MCF 10A (cell line): ENCODE measurements around the gene ZNF236. TPM values are rescaled to one million over a fixed set of nuclear protein-coding genes. Genes with fewer than 3 reads are reported as not detected.

ENCODE experiments used
- BruUV-seq: library from RNA; stranded (reverse); fragments of 400-500 nt; replicated peaks from 2 replicates; lab custom pipeline; 2021; lab: Mats Ljungman, UMichigan
- CTCF ChIA-PET: fragments of 300-600 bp; sonication (Branson Sonifier 250); formaldehyde crosslinking; extraction: SDS; loops from one replicate; lab custom pipeline; 2021; ENCODE audit warnings: antibody characterized with exemption, inconsistent platforms; lab: Yijun Ruan, JAX
- POLR2A ChIA-PET: fragments of 300-600, 350-650 bp; sonication (Branson Sonifier 250); formaldehyde crosslinking; extraction: SDS; loops from one replicate; lab custom pipeline; 2020; ENCODE audit warnings: antibody characterized with exemption, inconsistent platforms; lab: Yijun Ruan, JAX
- DNase-seq: peaks from one replicate; pipeline ENCODE4 v3.0.0-alpha.2; 2018; ENCODE audit not compliant: unreplicated experiment
- H3K27ac Mint-ChIP-seq: one replicate; pipeline ENCODE4 v1.8.0; 2022; ENCODE audit warnings: mild to moderate bottlenecking, low read depth, mixed read lengths; ENCODE audit not compliant: unreplicated experiment
- H3K27me3 Mint-ChIP-seq: one replicate; pipeline ENCODE4 v1.8.0; 2022; ENCODE audit warnings: mixed read lengths; ENCODE audit not compliant: insufficient read depth, unreplicated experiment
- H3K36me3 Mint-ChIP-seq: one replicate; pipeline ENCODE4 v1.8.0; 2022; ENCODE audit warnings: mild to moderate bottlenecking, moderate library complexity, mixed read lengths; ENCODE audit not compliant: insufficient read depth, unreplicated experiment
- H3K4me1 Mint-ChIP-seq: one replicate; pipeline ENCODE4 v1.8.0; 2022; ENCODE audit warnings: mixed read lengths; ENCODE audit not compliant: insufficient read depth, unreplicated experiment
- H3K4me3 Mint-ChIP-seq: one replicate; pipeline ENCODE4 v1.8.0; 2022; ENCODE audit warnings: mild to moderate bottlenecking, moderate library complexity, mixed read lengths; ENCODE audit not compliant: unreplicated experiment
- H3K9me3 Mint-ChIP-seq: one replicate; pipeline ENCODE4 v1.8.0; 2022; ENCODE audit warnings: mixed read lengths; ENCODE audit not compliant: unreplicated experiment
- CTCF ChIP-seq: fragments of 200-600 bp; IDR thresholded peaks from one replicate; pipeline ENCODE4 v1.8.0; 2022; ENCODE audit warnings: antibody characterized with exemption, mild to moderate bottlenecking; ENCODE audit not compliant: unreplicated experiment
- intact Hi-C: fragments of 100-400 bp; cut with micrococcal nuclease; formaldehyde crosslinking; loops from 2 replicates; pipeline ENCODE4 v1.14.1; 2022
- total RNA-seq: library from RNA; stranded (reverse); gene quantifications from 2 replicates; pipeline ENCODE4 v1.2.3, GENCODE V29; 2022

ZNF236 gene
- total RNA-seq, 1 experiment from 2014 or later: 15.3 TPM

- Mint-ChIP-seq H3K4me1 (peaks cover 17% of the 10 kb centered on the region), H3K4me3 (peak overlapping the region; percentile 71), H3K9me3 (no peaks in the 10 kb centered on the region), H3K27ac (peak overlapping the region; percentile 57), H3K36me3 (peaks cover 20% of the 10 kb centered on the region), H3K27me3 (no peaks in the 10 kb centered on the region)
- ChIA-PET POLR2A (interaction anchor here (0.6 to 5.9 kb wide), 8 partner anchors 9 to 313 kb away, joined by 3 to 65 read pairs (median 4); no protein-coding TSS in a partner anchor), CTCF (interaction anchor here (0.7 to 6.3 kb wide), 5 partner anchors 14 to 391 kb away, joined by 3 to 95 read pairs (median 5); no protein-coding TSS in a partner anchor)
- BruUV-seq: no TSS peak
- TF ChIP-seq CTCF: no peak
- intact Hi-C loops: no loop called here
- DNase-seq: no peak
Observed at GRCh38 chr18:76821356-76821874, 942 bp upstream of the ZNF236 start.

GRCh38 chr18:76821875-76822505 is 367 bp upstream of the ZNF236 start:
- ChIA-PET CTCF (interaction anchor here (0.6 to 6.3 kb wide), 3 partner anchors 19 to 162 kb away, joined by 3 to 95 read pairs (median 5); no protein-coding TSS in a partner anchor), POLR2A (interaction anchor here (0.7 to 5.9 kb wide), 8 partner anchors 10 to 307 kb away, joined by 3 to 65 read pairs (median 4); no protein-coding TSS in a partner anchor)
- BruUV-seq: TSS peak; percentile 47
- H3K9me3 Mint-ChIP-seq: no peaks in the 10 kb centered on the region
- no peak for TF ChIP-seq CTCF
- intact Hi-C loops: no loop called here
- no peaks in the 10 kb centered on the region for H3K27me3 Mint-ChIP-seq
- H3K36me3 Mint-ChIP-seq: peaks cover 19% of the 10 kb centered on the region
- H3K4me1 Mint-ChIP-seq: peaks cover 17% of the 10 kb centered on the region
- peak; percentile 55 for DNase-seq
- peak overlapping the region; percentile 57 for H3K27ac Mint-ChIP-seq
- H3K4me3 Mint-ChIP-seq: peak overlapping the region; percentile 71

- Mint-ChIP-seq H3K4me3 (peak overlapping the region; percentile 71), H3K27ac (no peak overlapping the region), H3K27me3 (no peaks in the 10 kb centered on the region), H3K36me3 (peaks cover 13% of the 10 kb centered on the region), H3K4me1 (peaks cover 17% of the 10 kb centered on the region), H3K9me3 (no peaks in the 10 kb centered on the region)
- ChIA-PET CTCF (interaction anchor here (0.9 to 2.1 kb wide), 4 partner anchors 19 to 22 kb away, joined by 3 to 8 read pairs (median 4); no protein-coding TSS in a partner anchor), POLR2A (interaction anchor here (1.1 to 5.9 kb wide), 3 partner anchors 16 to 306 kb away, joined by 3 to 65 read pairs (median 5); no protein-coding TSS in a partner anchor)
- no TSS peak for BruUV-seq
- no peak for DNase-seq
- no peak for TF ChIP-seq CTCF
- intact Hi-C loops: no loop called here
Observed at GRCh38 chr18:76823161-76823538, 793 bp downstream of the ZNF236 start.

GRCh38 chr18:76823587-76824011 is 1.2 kb downstream of the ZNF236 start:
- ChIA-PET CTCF (interaction anchor here (0.6 to 2.1 kb wide), 5 partner anchors 16 to 22 kb away, joined by 3 to 8 read pairs (median 4); no protein-coding TSS in a partner anchor), POLR2A (interaction anchor here (0.7 to 5.9 kb wide), 3 partner anchors 17 to 59 kb away, joined by 3 to 65 read pairs (median 5); no protein-coding TSS in a partner anchor)
- BruUV-seq: no TSS peak
- H3K27ac Mint-ChIP-seq: no peak overlapping the region
- H3K36me3 Mint-ChIP-seq: peaks cover 9% of the 10 kb centered on the region
- intact Hi-C loops: no loop called here
- peak overlapping the region; percentile 71 for H3K4me3 Mint-ChIP-seq
- H3K4me1 Mint-ChIP-seq: peaks cover 17% of the 10 kb centered on the region
- no peak for TF ChIP-seq CTCF
- DNase-seq: no peak
- H3K9me3 Mint-ChIP-seq: no peaks in the 10 kb centered on the region
- H3K27me3 Mint-ChIP-seq: no peaks in the 10 kb centered on the region
